Measurements from ENCODE around the gene HECTD1.
"Not testable (repeated sequence)": the region's sequence is repeated elsewhere in the genome, so short reads cannot be mapped to it uniquely, and the experiment has no call there.

Gene HECTD1

GRCh38 chr14:31139301-31139847, 68.2 kb downstream of the HECTD1 start:
- no peak for DNase-seq

- DNase-seq: no peak
Measured at GRCh38 chr14:31138301-31138700, 69.3 kb downstream of the HECTD1 start.

- DNase-seq: no peak
Measured at GRCh38 chr14:31137214-31137889, 70.2 kb downstream of the HECTD1 start.

- DNase-seq: no peak
Measured at GRCh38 chr14:31133133-31133532, 74.5 kb downstream of the HECTD1 start.

GRCh38 chr14:31128601-31129526, 78.7 kb downstream of the HECTD1 start:
- DNase-seq: no peak

- DNase-seq: no peak
Measured at GRCh38 chr14:31127690-31128089, 79.9 kb downstream of the HECTD1 start.

GRCh38 chr14:31126680-31127079, 80.9 kb downstream of the HECTD1 start:
- DNase-seq: no peak

GRCh38 chr14:31125231-31125630, 82.4 kb downstream of the HECTD1 start:
- no peak for DNase-seq

GRCh38 chr14:31124197-31124596, 83.4 kb downstream of the HECTD1 start:
- no peak for DNase-seq

- DNase-seq: no peak
Measured at GRCh38 chr14:31122921-31123320, 84.7 kb downstream of the HECTD1 start.

GRCh38 chr14:31122098-31122611, 85.4 kb downstream of the HECTD1 start:
- no peak for DNase-seq

- no peak for DNase-seq
Measured at GRCh38 chr14:31118892-31119291, 88.7 kb downstream of the HECTD1 start.

- DNase-seq: no peak
Measured at GRCh38 chr14:31113794-31114193, 93.8 kb downstream of the HECTD1 start.

- DNase-seq: no peak
Measured at GRCh38 chr14:31110872-31111271, 96.7 kb downstream of the HECTD1 start.

- DNase-seq: no peak
Measured at GRCh38 chr14:31109257-31109656, 98.3 kb downstream of the HECTD1 start.

GRCh38 chr14:31106768-31107167, 100.8 kb downstream of the HECTD1 start:
- no peak for DNase-seq

- DNase-seq: no peak
Measured at GRCh38 chr14:31097081-31097480, 110.5 kb downstream of the HECTD1 start.

- DNase-seq: no peak
Measured at GRCh38 chr14:31096255-31096654, 111.3 kb downstream of the HECTD1 start.

- DNase-seq: not testable (repeated sequence)
Measured at GRCh38 chr14:31095817-31096216, 111.8 kb downstream of the HECTD1 start.

- DNase-seq: not testable (repeated sequence)
Measured at GRCh38 chr14:31093884-31094839, 113.4 kb downstream of the HECTD1 start.

- no peak for DNase-seq
Measured at GRCh38 chr14:31092160-31092708, 115.4 kb downstream of the HECTD1 start.
